ENCODE results near the gene PRDX6.
A peak's percentile ranks its signal among the peaks of the same experiment; 100 is the strongest.

Gene PRDX6

GRCh38 chr1:173496757-173497320 is 19.7 kb downstream of the PRDX6 start:
- Histone ChIP-seq H3K79me2 (ENCODE audit: control insufficient read depth, insufficient read depth, low read length, unreplicated experiment) (no peaks in the 10 kb centered on the region), H3K4me3 (ENCODE audit: low read depth, low read length) (no peak overlapping the region), H3K27ac (ENCODE audit: low read depth, low read length) (no peak overlapping the region), H3K36me3 (ENCODE audit: insufficient read depth, low read length) (no peaks in the 10 kb centered on the region), H3K27me3 (ENCODE audit: insufficient read depth, low read length) (no peaks in the 10 kb centered on the region), H2AFZ (ENCODE audit: low read length, unreplicated experiment) (no peak overlapping the region), H3K4me1 (ENCODE audit: control insufficient read depth, insufficient read depth, low read length, unreplicated experiment) (no peaks in the 10 kb centered on the region)

GRCh38 chr1:173499729-173500128 is 22.6 kb downstream of the PRDX6 start:
- Histone ChIP-seq H3K4me3 (ENCODE audit: low read depth, low read length) (no peak overlapping the region), H2AFZ (ENCODE audit: low read length, unreplicated experiment) (peak overlapping the region; percentile 39), H3K27ac (ENCODE audit: low read depth, low read length) (no peak overlapping the region), H3K79me2 (ENCODE audit: control insufficient read depth, insufficient read depth, low read length, unreplicated experiment) (no peaks in the 10 kb centered on the region), H3K4me1 (ENCODE audit: control insufficient read depth, insufficient read depth, low read length, unreplicated experiment) (no peaks in the 10 kb centered on the region), H3K27me3 (ENCODE audit: insufficient read depth, low read length) (no peaks in the 10 kb centered on the region), H3K36me3 (ENCODE audit: insufficient read depth, low read length) (no peaks in the 10 kb centered on the region)

- Histone ChIP-seq H3K4me3 (ENCODE audit: low read depth, low read length) (no peak overlapping the region), H3K79me2 (ENCODE audit: control insufficient read depth, insufficient read depth, low read length, unreplicated experiment) (no peaks in the 10 kb centered on the region), H2AFZ (ENCODE audit: low read length, unreplicated experiment) (no peak overlapping the region), H3K27ac (ENCODE audit: low read depth, low read length) (no peak overlapping the region), H3K4me1 (ENCODE audit: control insufficient read depth, insufficient read depth, low read length, unreplicated experiment) (peaks cover 7% of the 10 kb centered on the region), H3K36me3 (ENCODE audit: insufficient read depth, low read length) (no peaks in the 10 kb centered on the region), H3K27me3 (ENCODE audit: insufficient read depth, low read length) (no peaks in the 10 kb centered on the region)
Observed at GRCh38 chr1:173502104-173502503, 25.0 kb downstream of the PRDX6 start.

GRCh38 chr1:173503391-173503790 is 26.3 kb downstream of the PRDX6 start:
- Histone ChIP-seq H3K79me2 (ENCODE audit: control insufficient read depth, insufficient read depth, low read length, unreplicated experiment) (no peaks in the 10 kb centered on the region), H3K4me3 (ENCODE audit: low read depth, low read length) (no peak overlapping the region), H3K27ac (ENCODE audit: low read depth, low read length) (no peak overlapping the region), H3K4me1 (ENCODE audit: control insufficient read depth, insufficient read depth, low read length, unreplicated experiment) (peaks cover 16% of the 10 kb centered on the region), H3K36me3 (ENCODE audit: insufficient read depth, low read length) (no peaks in the 10 kb centered on the region), H3K27me3 (ENCODE audit: insufficient read depth, low read length) (no peaks in the 10 kb centered on the region), H2AFZ (ENCODE audit: low read length, unreplicated experiment) (no peak overlapping the region)

GRCh38 chr1:173504268-173504667 is 27.1 kb downstream of the PRDX6 start:
- Histone ChIP-seq H3K27me3 (ENCODE audit: insufficient read depth, low read length) (no peaks in the 10 kb centered on the region), H3K27ac (ENCODE audit: low read depth, low read length) (no peak overlapping the region), H3K4me3 (ENCODE audit: low read depth, low read length) (no peak overlapping the region), H3K36me3 (ENCODE audit: insufficient read depth, low read length) (no peaks in the 10 kb centered on the region), H2AFZ (ENCODE audit: low read length, unreplicated experiment) (no peak overlapping the region), H3K4me1 (ENCODE audit: control insufficient read depth, insufficient read depth, low read length, unreplicated experiment) (peaks cover 16% of the 10 kb centered on the region), H3K79me2 (ENCODE audit: control insufficient read depth, insufficient read depth, low read length, unreplicated experiment) (no peaks in the 10 kb centered on the region)

- Histone ChIP-seq H3K27ac (ENCODE audit: low read depth, low read length) (no peak overlapping the region), H3K27me3 (ENCODE audit: insufficient read depth, low read length) (no peaks in the 10 kb centered on the region), H2AFZ (ENCODE audit: low read length, unreplicated experiment) (no peak overlapping the region), H3K79me2 (ENCODE audit: control insufficient read depth, insufficient read depth, low read length, unreplicated experiment) (no peaks in the 10 kb centered on the region), H3K4me1 (ENCODE audit: control insufficient read depth, insufficient read depth, low read length, unreplicated experiment) (peaks cover 16% of the 10 kb centered on the region), H3K4me3 (ENCODE audit: low read depth, low read length) (no peak overlapping the region), H3K36me3 (ENCODE audit: insufficient read depth, low read length) (no peaks in the 10 kb centered on the region)
Observed at GRCh38 chr1:173505391-173505790, 28.3 kb downstream of the PRDX6 start.

GRCh38 chr1:173506437-173506836 is 29.3 kb downstream of the PRDX6 start:
- Histone ChIP-seq H3K27ac (ENCODE audit: low read depth, low read length) (peak overlapping the region; percentile 27; the same call in 1 of the 2 replicates), H2AFZ (ENCODE audit: low read length, unreplicated experiment) (no peak overlapping the region), H3K36me3 (ENCODE audit: insufficient read depth, low read length) (no peaks in the 10 kb centered on the region), H3K79me2 (ENCODE audit: control insufficient read depth, insufficient read depth, low read length, unreplicated experiment) (no peaks in the 10 kb centered on the region), H3K27me3 (ENCODE audit: insufficient read depth, low read length) (no peaks in the 10 kb centered on the region), H3K4me3 (ENCODE audit: low read depth, low read length) (no peak overlapping the region), H3K4me1 (ENCODE audit: control insufficient read depth, insufficient read depth, low read length, unreplicated experiment) (peaks cover 16% of the 10 kb centered on the region)

GRCh38 chr1:173507205-173507846 is 30.2 kb downstream of the PRDX6 start:
- Histone ChIP-seq H3K27ac (ENCODE audit: low read depth, low read length) (peak overlapping the region; percentile 27; the same call in 1 of the 2 replicates), H3K79me2 (ENCODE audit: control insufficient read depth, insufficient read depth, low read length, unreplicated experiment) (no peaks in the 10 kb centered on the region), H3K27me3 (ENCODE audit: insufficient read depth, low read length) (no peaks in the 10 kb centered on the region), H3K4me3 (ENCODE audit: low read depth, low read length) (no peak overlapping the region), H2AFZ (ENCODE audit: low read length, unreplicated experiment) (peak overlapping the region; percentile 76), H3K36me3 (ENCODE audit: insufficient read depth, low read length) (no peaks in the 10 kb centered on the region), H3K4me1 (ENCODE audit: control insufficient read depth, insufficient read depth, low read length, unreplicated experiment) (peaks cover 16% of the 10 kb centered on the region)

- Histone ChIP-seq H3K27me3 (ENCODE audit: insufficient read depth, low read length) (no peaks in the 10 kb centered on the region), H2AFZ (ENCODE audit: low read length, unreplicated experiment) (peak overlapping the region; percentile 76), H3K27ac (ENCODE audit: low read depth, low read length) (peak overlapping the region; percentile 27; the same call in 1 of the 2 replicates), H3K79me2 (ENCODE audit: control insufficient read depth, insufficient read depth, low read length, unreplicated experiment) (no peaks in the 10 kb centered on the region), H3K36me3 (ENCODE audit: insufficient read depth, low read length) (no peaks in the 10 kb centered on the region), H3K4me1 (ENCODE audit: control insufficient read depth, insufficient read depth, low read length, unreplicated experiment) (peaks cover 16% of the 10 kb centered on the region), H3K4me3 (ENCODE audit: low read depth, low read length) (no peak overlapping the region)
Observed at GRCh38 chr1:173507847-173508209, 30.7 kb downstream of the PRDX6 start.

GRCh38 chr1:173508541-173508940 is 31.4 kb downstream of the PRDX6 start:
- Histone ChIP-seq H2AFZ (ENCODE audit: low read length, unreplicated experiment) (no peak overlapping the region), H3K27me3 (ENCODE audit: insufficient read depth, low read length) (no peaks in the 10 kb centered on the region), H3K79me2 (ENCODE audit: control insufficient read depth, insufficient read depth, low read length, unreplicated experiment) (no peaks in the 10 kb centered on the region), H3K4me3 (ENCODE audit: low read depth, low read length) (no peak overlapping the region), H3K36me3 (ENCODE audit: insufficient read depth, low read length) (no peaks in the 10 kb centered on the region), H3K27ac (ENCODE audit: low read depth, low read length) (no peak overlapping the region), H3K4me1 (ENCODE audit: control insufficient read depth, insufficient read depth, low read length, unreplicated experiment) (peaks cover 16% of the 10 kb centered on the region)

GRCh38 chr1:173509797-173510196 is 32.7 kb downstream of the PRDX6 start:
- no peak overlapping the region for H3K27ac ChIP-seq (ENCODE audit: low read depth, low read length)
- H2AFZ ChIP-seq (ENCODE audit: low read length, unreplicated experiment): peak overlapping the region; percentile 12
- H3K4me1 ChIP-seq (ENCODE audit: control insufficient read depth, insufficient read depth, low read length, unreplicated experiment): peaks cover 16% of the 10 kb centered on the region
- H3K27me3 ChIP-seq (ENCODE audit: insufficient read depth, low read length): no peaks in the 10 kb centered on the region
- no peaks in the 10 kb centered on the region for H3K79me2 ChIP-seq (ENCODE audit: control insufficient read depth, insufficient read depth, low read length, unreplicated experiment)
- H3K36me3 ChIP-seq (ENCODE audit: insufficient read depth, low read length): no peaks in the 10 kb centered on the region
- no peak overlapping the region for H3K4me3 ChIP-seq (ENCODE audit: low read depth, low read length)
